LNCaP clone FGC (cell line): ENCODE results near the gene COL25A1.
"Not testable (repeated sequence)": the region's sequence is repeated elsewhere in the genome, so short reads cannot be mapped to it uniquely, and the experiment has no call there.

Source experiments
- DNase-seq: peaks from one replicate; pipeline ENCODE4 v3.0.0-alpha.2; 2011; ENCODE audit warnings: low read depth
- H3K4me3 ChIP-seq: 2 replicates; pipeline ENCODE4 v1.5.1; 2011; ENCODE audit warnings: mild to moderate bottlenecking, low read depth, low read length, control low read depth
- CTCF ChIP-seq: IDR thresholded peaks from 2 replicates; pipeline ENCODE4 v1.5.1; 2012; ENCODE audit warnings: mild to moderate bottlenecking; ENCODE audit not compliant: control insufficient read depth, insufficient read depth; ENCODE audit errors: extremely low read depth

COL25A1 gene

DNA sequence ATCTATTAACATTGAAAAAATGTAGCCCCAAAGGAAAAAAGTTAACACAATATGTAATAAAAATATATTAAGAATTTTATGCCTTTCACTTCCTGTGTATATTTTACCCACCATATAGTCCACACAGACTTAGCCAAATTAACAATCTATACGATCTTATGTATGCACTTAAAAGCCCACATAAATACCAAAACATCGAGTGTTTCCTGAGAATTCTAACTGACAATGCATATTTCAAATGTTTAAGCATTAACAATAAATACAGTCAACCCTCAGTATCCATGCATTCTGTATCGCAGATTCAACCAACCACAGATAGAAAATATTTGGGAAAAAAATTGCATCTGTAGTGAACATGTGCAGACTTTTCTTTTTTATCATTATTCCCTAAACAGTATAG, 226.8 kb downstream of the COL25A1 start:
- DNase-seq, result no peak
- no peak overlapping the region for H3K4me3 ChIP-seq
- TF ChIP-seq CTCF, result no peak

- TF ChIP-seq CTCF, result no peak
- no peak overlapping the region for H3K4me3 ChIP-seq
- DNase-seq, result no peak
These were observed 229.9 kb downstream of the COL25A1 start for GRCh38 chr4:109072595-109072994.

DNA sequence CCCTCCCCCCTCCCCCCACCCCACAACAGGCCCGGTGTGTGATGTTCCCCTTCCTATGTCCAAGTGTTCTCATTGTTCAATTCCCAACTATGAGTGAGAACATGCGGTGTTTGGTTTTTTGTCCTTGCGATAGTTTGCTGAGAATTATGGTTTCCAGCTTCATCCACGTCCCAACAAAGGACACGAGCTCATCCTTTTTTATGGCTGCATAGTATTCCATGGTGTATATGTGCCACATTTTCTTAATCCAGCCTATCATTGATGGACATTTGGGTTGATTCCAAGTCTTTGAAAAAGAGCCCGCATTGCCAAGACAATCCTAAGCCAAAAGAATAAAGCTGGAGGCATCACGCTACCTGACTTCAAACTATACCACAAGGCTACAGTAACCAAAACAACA, 231.8 kb downstream of the COL25A1 start:
- not testable (repeated sequence) for DNase-seq, H3K4me3 ChIP-seq

- DNase-seq, result no peak
- TF ChIP-seq CTCF, result no peak
- no peak overlapping the region for H3K4me3 ChIP-seq
These were observed 234.8 kb downstream of the COL25A1 start for GRCh38 chr4:109067508-109068235.

- no peak for TF ChIP-seq CTCF
- H3K4me3 ChIP-seq, result no peak overlapping the region
- no peak for DNase-seq
These were observed 237.5 kb downstream of the COL25A1 start for GRCh38 chr4:109065006-109065405.

DNA sequence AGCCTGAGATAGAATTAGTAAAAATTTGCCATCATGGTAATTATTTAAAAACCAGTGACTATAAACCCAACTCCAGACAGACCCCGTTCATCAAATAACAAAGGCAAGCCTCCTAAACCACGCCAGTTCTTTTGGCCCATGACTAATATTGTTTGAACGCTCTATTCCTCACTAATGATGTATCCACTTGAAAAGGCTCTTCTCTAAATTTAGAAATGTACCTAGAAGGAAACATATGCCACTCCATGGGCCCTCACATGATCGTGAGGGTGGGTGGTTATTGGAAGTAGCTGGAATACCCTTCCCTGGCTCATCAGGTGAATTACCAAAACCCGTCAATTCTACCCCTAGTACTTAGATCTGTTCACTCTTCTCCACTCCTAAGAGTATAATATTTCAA, 249.2 kb downstream of the COL25A1 start:
- DNase-seq, result no peak
- no peak overlapping the region for H3K4me3 ChIP-seq
- no peak for TF ChIP-seq CTCF

- no peak for TF ChIP-seq CTCF
- no peak for DNase-seq
- no peak overlapping the region for H3K4me3 ChIP-seq
These were observed 249.6 kb downstream of the COL25A1 start for GRCh38 chr4:109052821-109053220.
